Mesendoderm (in vitro differentiated cells): ENCODE results near the gene POU2AF3. TPM values are rescaled to one million over a fixed set of nuclear protein-coding genes. Genes with fewer than 3 reads are reported as not detected.

Experiments
- DNase-seq: peaks from one replicate; pipeline ENCODE4 v3.0.0; 2013
- H2AK5ac ChIP-seq: 2 replicates; pipeline ENCODE4 v1.6.1; 2013; ENCODE audit warnings: low read length, inconsistent platforms
- H2BK120ac ChIP-seq: 2 replicates; pipeline ENCODE4 v1.6.1; 2013; ENCODE audit warnings: low read depth, mild to moderate bottlenecking, low read length, moderate library complexity, mixed read lengths
- H2BK15ac ChIP-seq: replicated peaks from 2 replicates; pipeline ENCODE4 v1.6.1; 2013; ENCODE audit warnings: low read depth, mild to moderate bottlenecking, moderate library complexity
- H2BK5ac ChIP-seq: 2 replicates; pipeline ENCODE4 v1.6.1; 2013; ENCODE audit warnings: low read length, inconsistent platforms
- H3K18ac ChIP-seq: 2 replicates; pipeline ENCODE4 v1.6.1; 2013; ENCODE audit warnings: mild to moderate bottlenecking, low read length, mixed read lengths
- H3K23ac ChIP-seq: one replicate; pipeline ENCODE4 v1.6.1; 2013; ENCODE audit warnings: low read length
- H3K27ac ChIP-seq: 2 replicates; pipeline ENCODE4 v1.5.1; 2013; ENCODE audit warnings: low read depth, mild to moderate bottlenecking, inconsistent platforms, low read length, moderate library complexity
- H3K27me3 ChIP-seq: 2 replicates; pipeline ENCODE4 v1.6.1; 2013; ENCODE audit warnings: low read length, control low read depth, mild to moderate bottlenecking, inconsistent platforms; ENCODE audit not compliant: insufficient read depth, poor library complexity
- H3K36me3 ChIP-seq: 2 replicates; pipeline ENCODE4 v1.6.1; 2013; ENCODE audit warnings: low read length, inconsistent platforms; ENCODE audit not compliant: control insufficient read depth, insufficient read depth
- H3K4ac ChIP-seq: one replicate; pipeline ENCODE4 v1.6.1; 2013; ENCODE audit warnings: low read depth, mild to moderate bottlenecking, low read length, moderate library complexity
- H3K4me1 ChIP-seq: 2 replicates; pipeline ENCODE4 v1.6.1; 2013; ENCODE audit warnings: low read depth, low read length, inconsistent platforms; ENCODE audit not compliant: control insufficient read depth
- H3K4me2 ChIP-seq: 2 replicates; pipeline ENCODE4 v1.6.1; 2013; ENCODE audit warnings: low read length
- H3K4me3 ChIP-seq: 2 replicates; pipeline ENCODE4 v1.5.1; 2013; ENCODE audit warnings: mild to moderate bottlenecking, low read length
- H3K56ac ChIP-seq: one replicate; pipeline ENCODE4 v1.6.1; 2013; ENCODE audit warnings: low read length
- H3K79me1 ChIP-seq: 2 replicates; pipeline ENCODE4 v1.6.1; 2013; ENCODE audit warnings: low read length, inconsistent platforms
- H3K79me2 ChIP-seq: 2 replicates; pipeline ENCODE4 v1.6.1; 2013; ENCODE audit warnings: mild to moderate bottlenecking, low read length; ENCODE audit not compliant: control insufficient read depth, insufficient read depth
- H3K9ac ChIP-seq: 2 replicates; pipeline ENCODE4 v1.6.1; 2013; ENCODE audit warnings: low read length, inconsistent platforms
- H4K5ac ChIP-seq: one replicate; pipeline ENCODE4 v1.6.1; 2013; ENCODE audit warnings: low read length
- H4K8ac ChIP-seq: one replicate; pipeline ENCODE4 v1.6.1; 2013; ENCODE audit warnings: low read depth, mild to moderate bottlenecking, control low read depth, low read length, moderate library complexity
- WGBS: extraction: QIAGEN DNeasy Blood & Tissue Kit; methylation state at CpG from one replicate; pipeline ENCODE4 v1.1.7; 2013; ENCODE audit warnings: low lambda C conversion rate, missing lambda C conversion rate; ENCODE audit not compliant: insufficient coverage; ENCODE audit errors: extremely low coverage; 5-methylcytosine and 5-hydroxymethylcytosine counted together
- small RNA-seq: library from polyadenylated mRNA; stranded (forward); fragments of <200 nt; extraction: miRNeasy Mini kit (QIAGEN cat#:217004); gene quantifications from one replicate; pipeline ENCODE3, GENCODE V24; 2013; ENCODE audit not compliant: insufficient read depth

Gene POU2AF3

GRCh38 chr11:111356660-111357048, 58.3 kb downstream of the POU2AF3 start:
- DNase-seq: no peak
- no peaks in the 10 kb centered on the region for H3K27me3 ChIP-seq
- no CpG with 5 or more reads among the region's 3 CpGs for WGBS

GRCh38 chr11:111357150-111358037, 59.0 kb downstream of the POU2AF3 start:
- no peak overlapping the region for H2AK5ac ChIP-seq
- no peak overlapping the region for H3K18ac ChIP-seq
- H3K4ac ChIP-seq: no peak overlapping the region
- no peak overlapping the region for H2BK15ac ChIP-seq
- no peak overlapping the region for H4K5ac ChIP-seq
- no peak overlapping the region for H3K9ac ChIP-seq
- H2BK120ac ChIP-seq: no peak overlapping the region
- H3K23ac ChIP-seq: peak overlapping the region; percentile 2
- H3K79me2 ChIP-seq: no peaks in the 10 kb centered on the region
- H3K36me3 ChIP-seq: no peaks in the 10 kb centered on the region
- H3K4me2 ChIP-seq: no peak overlapping the region
- H3K56ac ChIP-seq: no peak overlapping the region
- DNase-seq: peak; percentile 27
- no peak overlapping the region for H4K8ac ChIP-seq
- no peaks in the 10 kb centered on the region for H3K4me1 ChIP-seq
- H3K4me3 ChIP-seq: no peak overlapping the region
- WGBS: no CpG with 5 or more reads among the region's 18 CpGs
- H2BK5ac ChIP-seq: no peak overlapping the region
- no peaks in the 10 kb centered on the region for H3K79me1 ChIP-seq
- no peaks in the 10 kb centered on the region for H3K27me3 ChIP-seq
- H3K27ac ChIP-seq: no peak overlapping the region

More at GRCh38 chr11:111356660-111357048, 58.3 kb downstream of the POU2AF3 start:
- H2BK15ac ChIP-seq: no peak overlapping the region
- no peak overlapping the region for H2BK5ac ChIP-seq
- no peak overlapping the region for H3K27ac ChIP-seq
- no peaks in the 10 kb centered on the region for H3K4me1 ChIP-seq
- no peaks in the 10 kb centered on the region for H3K79me1 ChIP-seq
- H3K4ac ChIP-seq: no peak overlapping the region
- H4K8ac ChIP-seq: no peak overlapping the region
- H2BK120ac ChIP-seq: no peak overlapping the region
- H3K23ac ChIP-seq: no peak overlapping the region
- H3K9ac ChIP-seq: no peak overlapping the region
- no peak overlapping the region for H3K18ac ChIP-seq
- no peak overlapping the region for H3K56ac ChIP-seq
- H3K4me3 ChIP-seq: no peak overlapping the region
- no peak overlapping the region for H2AK5ac ChIP-seq
- no peak overlapping the region for H4K5ac ChIP-seq
- no peaks in the 10 kb centered on the region for H3K79me2 ChIP-seq
- no peaks in the 10 kb centered on the region for H3K36me3 ChIP-seq
- no peak overlapping the region for H3K4me2 ChIP-seq

Small RNA genes within 50 kb of the gene (small RNA-seq; reads per million reads assigned to genes)
- not detected for gene MIR4491
